Hematopoietic multipotent progenitor cell treated with erythropoietin and hydrocortisone succinate and interleukin-3 and kit ligand, for 17 days (in vitro differentiated cells): Measurements from ENCODE around the gene LMX1A.

Experiments used
- DNase-seq: peaks from one replicate; pipeline ENCODE4 v3.0.0-alpha.2; 2015; ENCODE audit warnings: low spot score

The LMX1A gene

DNA sequence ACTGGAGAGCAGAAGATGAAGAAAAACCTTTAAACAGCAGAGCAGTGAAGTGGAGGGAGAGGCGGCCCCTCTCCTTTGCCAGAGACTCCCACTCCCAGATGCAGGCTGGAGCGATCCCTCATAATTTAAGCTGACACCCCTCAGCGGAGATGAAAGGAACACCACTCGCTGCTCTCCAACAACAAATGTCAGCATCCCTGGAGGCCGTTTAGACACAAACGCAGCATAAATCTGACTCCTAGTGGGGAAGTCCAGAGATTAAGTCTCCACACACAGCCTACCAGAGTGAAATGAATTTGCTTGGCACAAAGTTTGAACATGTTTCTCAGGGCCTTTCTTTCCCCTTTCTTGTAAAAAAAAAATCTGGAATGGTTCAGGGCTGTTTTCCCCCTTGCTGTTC is 137.8 kb downstream of the LMX1A start:
- DNase-seq = no peak

DNA sequence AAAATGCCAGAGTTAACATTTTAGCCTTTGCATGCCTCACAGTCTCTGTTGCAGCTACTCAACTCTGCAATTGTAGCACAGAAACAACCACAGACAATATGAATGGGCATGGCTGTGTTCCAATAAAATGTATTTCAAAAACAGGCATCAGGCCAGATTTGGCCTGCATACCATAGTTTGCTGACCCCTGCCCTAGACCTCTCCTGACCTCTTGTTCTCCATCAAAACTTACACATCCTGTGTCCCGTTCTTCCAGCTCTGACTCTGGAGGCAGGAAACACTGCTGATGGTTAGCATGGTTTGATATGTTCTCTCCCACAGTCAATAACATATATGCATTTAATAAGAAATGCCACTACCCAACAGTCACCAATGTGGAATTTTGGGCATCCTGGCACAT is 138.6 kb downstream of the LMX1A start:
- no peak for DNase-seq

DNA sequence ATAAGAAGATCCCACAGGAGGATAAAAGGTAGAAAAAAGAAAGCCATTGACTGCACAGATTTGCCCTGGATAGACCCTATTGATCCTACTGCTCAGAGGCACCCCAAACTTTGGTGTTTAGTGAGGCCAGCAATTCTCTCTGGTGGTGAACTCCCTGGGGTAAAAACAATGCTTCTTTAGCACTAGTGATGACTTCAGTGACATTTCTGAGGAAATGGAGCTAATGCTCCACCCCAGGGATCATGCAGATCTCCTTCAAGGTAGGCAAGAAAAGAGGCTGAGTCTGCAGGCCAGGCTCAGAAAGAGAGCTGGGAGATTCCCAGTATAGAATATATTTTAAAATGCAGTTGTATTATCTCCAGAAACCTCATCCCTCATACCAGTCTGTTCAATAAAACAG is 140.3 kb downstream of the LMX1A start:
- no peak for DNase-seq

DNA sequence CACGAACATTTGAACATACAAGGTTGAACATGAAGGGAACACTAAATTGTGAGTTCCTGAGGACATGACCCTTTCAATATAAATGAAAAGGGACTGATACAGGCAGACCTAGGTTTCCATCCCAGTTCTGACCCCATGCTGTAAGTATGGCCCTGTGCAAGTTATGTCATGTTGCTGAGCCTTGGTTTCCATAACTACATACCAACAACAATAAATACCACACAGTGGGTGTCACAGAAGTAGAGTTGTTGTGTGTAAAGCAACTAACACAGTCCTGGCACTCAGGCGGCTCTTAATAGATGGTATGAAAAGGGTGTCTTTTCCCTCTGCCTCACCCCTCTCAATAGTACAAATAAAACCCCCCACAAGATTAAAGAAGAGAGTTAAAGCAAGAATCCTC is 140.8 kb downstream of the LMX1A start:
- no peak for DNase-seq

DNA sequence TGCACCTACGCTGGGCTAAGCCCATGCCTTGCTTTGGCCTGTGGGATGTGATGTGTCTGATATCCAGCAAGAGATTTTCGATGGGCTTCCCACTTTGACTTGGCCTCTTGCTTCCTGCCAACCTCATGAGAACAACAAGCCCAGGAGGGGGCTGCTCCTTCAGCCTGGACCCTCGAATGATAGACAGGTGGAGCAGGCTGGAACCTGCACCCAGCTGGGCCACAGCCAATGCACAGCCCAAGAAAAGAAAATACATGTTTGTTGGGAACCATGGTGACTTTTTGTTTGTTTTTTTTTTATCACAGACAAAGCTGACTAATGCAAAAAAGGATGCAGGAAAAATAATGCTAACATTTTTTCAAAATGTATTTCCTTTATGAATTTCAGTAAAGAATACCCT is 144.3 kb downstream of the LMX1A start:
- DNase-seq = no peak

DNA sequence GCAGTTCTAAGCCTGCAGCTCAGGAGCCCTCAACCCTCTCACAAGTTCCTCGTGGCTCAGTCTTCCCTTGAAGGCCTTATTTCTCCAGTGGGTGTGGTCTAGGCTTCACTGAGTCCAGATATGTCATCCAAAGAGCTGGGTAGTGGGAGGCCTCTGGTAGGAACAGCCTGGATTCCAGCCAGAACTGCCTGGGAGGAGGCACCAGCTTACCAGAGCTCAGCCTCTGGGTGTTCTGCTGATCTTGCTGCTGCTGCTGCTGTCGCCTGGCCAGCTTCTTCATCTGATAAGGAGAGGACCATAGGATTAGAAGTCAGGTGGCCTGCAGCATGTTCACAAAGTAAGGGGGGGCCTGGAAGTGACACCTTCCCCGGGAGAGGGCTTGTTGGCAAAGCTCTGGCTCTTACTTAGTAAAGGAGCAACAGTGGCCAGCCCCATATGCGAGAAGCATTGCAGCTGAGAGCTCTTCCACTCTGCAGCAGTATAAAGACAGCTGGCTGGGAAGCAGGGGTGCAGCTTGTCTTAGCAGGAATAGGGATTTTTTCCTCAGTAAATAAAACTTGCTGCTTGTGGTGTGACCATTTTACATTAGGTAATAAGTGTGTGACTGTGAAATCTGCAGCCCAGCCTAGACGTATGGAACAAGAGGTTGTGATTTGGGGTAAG is 148.5 kb downstream of the LMX1A start:
- DNase-seq = no peak

DNA sequence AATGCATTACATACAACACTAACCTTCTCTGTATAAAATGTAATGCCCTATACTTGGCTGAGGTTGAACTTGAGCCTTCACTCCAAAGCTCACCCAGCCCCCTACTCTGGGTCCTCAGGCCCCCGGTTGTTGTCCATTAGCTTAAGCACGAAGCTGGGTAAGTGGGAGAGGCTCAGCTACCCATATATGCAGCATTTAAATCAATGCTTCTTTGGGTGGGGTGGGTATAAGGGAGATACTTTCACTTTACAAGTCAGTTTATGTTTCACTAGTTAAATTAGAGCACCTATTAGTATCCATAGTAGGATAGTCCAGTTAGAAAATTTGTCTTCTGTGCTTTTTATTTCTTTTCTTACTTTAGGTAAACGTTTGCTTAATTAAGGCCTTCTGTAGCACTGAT is 151.4 kb downstream of the LMX1A start:
- no peak for DNase-seq

DNA sequence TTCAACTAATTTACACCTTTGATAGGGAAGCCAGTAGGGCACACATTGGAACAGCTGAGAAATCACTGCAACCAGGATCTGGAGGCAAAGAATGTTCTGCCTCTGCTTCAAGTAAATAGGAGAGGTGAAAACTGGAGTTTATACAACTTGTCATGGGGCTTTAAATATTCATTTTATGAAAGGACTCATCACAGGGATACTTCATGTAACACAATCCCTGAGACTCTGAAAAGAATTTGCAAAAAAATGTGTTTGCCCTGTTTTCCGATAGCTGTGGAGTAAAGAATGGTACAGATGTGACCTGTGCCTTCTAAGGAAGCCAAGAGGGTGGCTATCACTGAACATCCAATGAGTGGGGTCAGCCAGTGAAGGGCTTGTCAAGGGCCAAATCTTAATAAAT is 152.0 kb downstream of the LMX1A start:
- no peak for DNase-seq

DNA sequence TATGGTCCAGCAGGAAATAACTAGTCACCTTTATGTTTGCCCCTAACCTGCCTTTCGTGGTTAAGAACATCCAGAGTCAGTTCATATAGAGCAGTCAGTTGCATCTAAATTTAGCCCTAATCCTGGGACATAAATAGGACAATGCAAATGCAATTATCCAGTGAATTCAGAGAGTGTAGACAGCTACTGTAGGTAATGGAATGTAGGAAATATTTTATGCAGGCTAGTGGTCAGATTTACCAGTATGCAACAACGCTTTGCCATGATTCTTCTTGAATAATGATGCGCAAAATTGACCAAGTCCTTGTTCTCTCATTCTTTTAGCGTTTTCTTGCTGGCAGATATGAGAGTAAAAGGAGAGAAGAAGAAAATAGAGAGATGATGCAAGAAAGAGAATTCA is 165.4 kb downstream of the LMX1A start:
- no peak for DNase-seq

DNA sequence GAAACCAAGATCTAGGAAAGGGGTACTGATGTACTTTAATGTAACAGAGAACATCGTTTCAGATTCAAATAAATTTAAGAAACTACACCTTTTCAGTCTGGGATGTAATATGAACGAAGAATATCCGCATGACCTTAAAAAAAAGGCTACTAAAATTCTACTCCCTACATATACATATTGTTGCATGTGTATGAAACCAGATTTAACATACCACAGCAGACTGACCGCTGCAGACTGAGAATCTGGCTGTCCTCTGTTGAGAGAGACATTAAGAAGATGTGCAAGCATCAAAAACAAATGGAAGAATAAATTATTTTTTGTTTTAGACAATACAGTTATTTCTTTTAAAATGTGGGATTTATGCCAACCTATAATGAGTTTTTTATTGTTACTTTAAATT is 166.6 kb downstream of the LMX1A start:
- DNase-seq = no peak

DNA sequence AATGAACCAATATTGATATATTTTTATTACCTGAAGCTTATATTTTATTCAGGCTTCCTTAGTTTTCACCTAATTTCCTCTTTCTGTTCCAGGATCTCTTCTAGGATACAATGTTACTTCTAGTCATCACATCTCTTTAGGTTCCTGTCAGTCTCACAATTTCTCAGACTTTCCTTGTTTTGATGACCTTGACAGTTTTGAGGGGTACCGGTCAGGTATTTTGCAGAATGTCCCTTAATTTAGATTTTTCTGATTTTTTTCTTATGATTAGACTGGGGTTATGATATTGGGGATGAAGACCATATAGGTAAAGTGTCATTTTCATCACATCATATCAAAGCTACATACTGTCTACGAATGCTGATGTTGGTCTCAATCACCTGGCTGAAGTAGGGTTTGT is 167.5 kb downstream of the LMX1A start:
- DNase-seq = no peak

DNA sequence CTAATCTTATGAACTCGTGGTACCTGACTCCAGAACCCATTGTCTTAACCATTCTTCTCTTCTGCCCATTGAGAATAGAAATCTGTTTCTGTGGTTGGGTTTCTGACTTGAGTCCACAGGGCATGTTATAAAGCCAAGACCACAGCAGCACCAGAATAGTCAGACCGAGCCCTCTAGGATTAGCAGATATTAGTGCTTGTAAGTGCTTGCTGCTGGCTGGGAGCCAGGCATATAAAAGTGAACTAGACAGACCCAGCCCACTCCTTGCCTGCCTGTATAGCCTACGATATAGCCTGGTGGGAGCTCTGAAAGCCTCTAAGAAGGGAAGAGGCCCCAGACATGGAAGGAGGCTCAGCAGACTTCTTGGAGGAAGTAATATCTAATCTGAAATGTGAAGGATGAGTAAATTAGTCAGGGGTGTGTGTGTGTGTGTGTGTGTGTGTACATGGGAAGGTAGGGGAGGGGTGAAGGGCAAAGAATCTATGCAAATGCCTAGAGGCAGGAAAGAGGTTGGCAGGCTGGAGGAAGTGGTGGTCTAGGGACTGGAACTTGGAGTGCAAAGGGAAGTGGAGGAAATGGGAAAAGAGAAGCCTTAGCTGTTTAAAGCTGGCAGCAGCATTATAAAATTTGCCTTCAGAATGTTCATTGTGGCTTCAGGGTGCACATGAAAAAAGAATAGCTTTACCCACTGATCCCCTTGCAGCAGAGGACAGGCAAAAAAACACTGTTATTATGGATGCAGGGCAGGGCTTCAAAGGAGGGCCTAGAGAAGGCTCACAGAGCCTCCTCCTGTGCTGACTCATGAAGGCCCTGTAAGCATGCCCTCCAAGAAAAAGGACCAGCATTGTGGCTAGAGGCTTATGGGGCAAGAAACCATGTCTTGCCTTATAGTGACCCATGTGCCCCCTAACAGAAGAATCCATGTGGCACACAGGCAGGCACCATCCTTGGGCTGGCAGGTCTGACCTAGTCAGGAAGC is 169.2 kb downstream of the LMX1A start:
- DNase-seq = no peak

DNA sequence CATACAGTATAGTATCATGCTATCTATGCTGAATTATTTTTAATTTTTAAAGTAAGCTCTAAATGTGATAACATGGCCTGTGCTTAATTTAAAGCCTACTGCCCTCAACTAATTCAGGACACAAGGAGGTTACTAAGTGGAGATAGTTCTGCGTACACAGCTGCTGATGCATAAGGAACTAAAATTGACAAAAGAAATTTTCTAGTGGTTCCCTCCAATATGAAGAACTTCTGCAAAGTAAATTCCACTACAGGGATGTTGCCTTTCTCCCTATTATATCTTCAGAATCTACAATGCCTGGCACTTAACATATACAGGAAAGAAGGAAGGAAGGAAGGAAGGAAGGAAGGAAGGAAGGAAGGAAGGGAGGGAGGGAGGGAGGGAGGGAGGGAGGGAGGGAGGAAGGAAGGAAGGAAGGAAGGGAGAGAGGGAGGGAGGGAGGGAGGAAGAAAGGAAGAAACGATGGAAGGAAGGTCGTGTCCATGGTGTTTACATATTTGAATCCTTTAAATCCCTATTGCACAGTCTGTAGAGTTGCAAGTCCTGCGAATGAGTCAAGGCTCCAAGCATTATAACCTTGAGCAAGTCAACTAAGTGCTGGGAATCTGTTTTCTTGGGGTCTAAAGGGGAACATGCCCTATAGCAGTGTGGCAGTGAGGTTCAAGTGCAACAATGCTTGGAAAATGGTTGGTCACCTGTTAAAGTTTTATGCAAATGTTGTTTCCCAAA is 171.2 kb downstream of the LMX1A start:
- no peak for DNase-seq

DNA sequence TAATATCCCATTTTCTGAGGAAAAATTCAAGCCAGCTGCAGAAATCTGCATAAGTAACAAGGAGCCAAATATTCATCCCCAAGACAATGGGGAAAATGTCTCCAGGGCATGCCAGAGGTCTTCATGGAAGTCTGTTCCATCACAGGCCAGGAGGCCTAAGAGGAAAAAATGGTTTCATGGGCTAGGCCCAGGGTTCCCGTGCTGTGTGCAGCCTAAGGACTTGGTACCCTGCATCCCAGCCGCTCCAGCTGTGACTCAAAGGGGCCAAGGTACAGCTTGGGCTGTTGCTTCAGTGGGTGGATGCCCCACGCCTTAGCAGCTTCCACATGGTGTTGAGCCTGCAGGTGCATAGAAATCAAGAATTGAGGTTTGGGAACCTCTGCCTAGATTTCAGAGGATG is 173.5 kb downstream of the LMX1A start:
- no peak for DNase-seq

DNA sequence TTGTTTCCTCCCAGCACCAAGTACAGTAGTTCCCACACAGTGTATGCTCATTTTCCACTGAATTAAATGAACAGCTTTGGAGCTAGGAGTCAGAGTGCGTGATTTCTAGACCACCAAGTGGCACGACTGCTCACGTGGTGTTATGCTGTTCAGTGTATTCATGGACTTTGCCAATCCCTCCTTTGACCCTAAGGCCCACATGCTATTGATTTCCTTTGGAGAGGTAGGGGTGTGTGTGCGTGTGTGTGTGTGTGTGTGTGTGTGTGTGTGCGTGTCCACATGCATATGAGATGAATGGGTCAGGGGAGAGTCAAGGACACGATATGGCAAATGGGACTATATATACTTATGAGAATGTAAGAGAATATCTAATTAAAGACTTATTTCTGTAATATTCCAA is 177.2 kb downstream of the LMX1A start:
- DNase-seq = no peak

DNA sequence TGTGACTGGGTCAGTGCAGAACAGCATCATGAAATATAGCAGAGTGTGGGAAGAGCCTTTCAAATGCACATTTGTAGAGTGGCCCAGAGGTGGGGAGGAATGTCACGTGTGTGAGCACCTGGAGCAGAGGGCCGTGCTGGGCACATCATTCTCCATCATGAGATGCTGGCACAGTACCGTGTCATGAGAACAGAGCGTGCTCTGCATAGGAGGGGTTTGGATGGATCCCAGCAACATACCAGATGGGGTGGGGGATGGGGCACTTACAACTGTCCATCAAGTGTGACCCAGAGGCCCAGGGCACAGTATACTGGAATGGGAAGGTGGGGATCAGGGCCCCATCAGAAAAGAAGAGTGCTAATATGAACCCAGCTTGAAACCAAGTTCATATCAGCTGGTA is 182.0 kb downstream of the LMX1A start:
- no peak for DNase-seq

DNA sequence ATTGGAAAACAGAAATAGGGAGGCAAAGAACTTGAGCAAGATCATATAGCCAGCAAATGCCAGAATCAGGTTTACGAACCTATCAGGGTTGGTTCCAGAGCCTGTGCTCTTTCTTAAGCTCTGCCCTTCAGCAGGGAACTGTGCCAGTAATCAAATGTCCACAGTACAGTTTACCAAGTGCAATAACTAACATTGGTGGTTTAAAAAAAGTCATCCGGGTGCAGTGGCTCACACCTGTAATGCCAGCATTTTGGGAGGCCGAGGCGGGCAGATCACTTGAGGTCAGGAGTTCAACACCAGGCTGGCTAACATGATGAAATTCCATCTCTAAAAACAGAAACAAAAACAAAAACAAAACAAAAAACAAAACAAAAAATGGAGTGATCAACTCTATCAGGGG is 182.7 kb downstream of the LMX1A start:
- no peak for DNase-seq

DNA sequence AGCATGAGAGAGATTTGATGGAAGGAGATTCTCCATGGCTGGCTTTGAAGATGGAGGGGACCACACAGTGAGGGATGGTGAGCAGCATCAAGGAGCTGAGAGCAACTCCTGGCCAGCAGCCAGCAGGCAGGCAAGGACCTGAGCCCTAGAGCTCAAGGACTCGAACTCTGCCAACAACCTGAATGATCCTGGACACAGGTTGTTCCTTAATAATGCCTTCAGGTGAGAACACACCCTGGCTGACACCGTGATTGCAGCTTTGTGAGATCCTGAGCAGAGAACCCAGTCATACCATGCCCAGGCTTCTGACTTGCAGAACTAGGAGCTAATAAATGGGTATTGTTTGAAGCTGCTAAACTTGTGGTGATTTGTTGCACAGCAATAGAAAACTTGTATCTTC is 183.1 kb downstream of the LMX1A start:
- DNase-seq = no peak

DNA sequence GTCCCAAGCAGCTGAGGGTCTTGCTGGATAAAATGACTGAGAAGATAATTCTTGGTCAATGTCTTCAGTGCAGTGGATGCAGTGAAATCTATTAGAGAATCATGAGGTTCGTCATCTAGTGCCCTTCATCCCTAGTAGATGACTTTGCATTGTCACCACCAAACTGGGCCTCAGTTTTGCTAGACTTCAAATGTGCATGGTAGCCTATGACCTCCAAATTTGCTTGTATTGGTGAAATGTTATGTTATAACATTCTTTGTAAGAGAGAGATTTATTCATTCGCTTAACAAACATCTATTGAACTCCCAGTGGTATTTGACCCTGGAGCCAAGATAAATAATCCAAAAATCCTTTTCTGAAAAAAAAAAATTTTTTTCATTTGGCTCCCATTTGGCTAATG is 183.8 kb downstream of the LMX1A start:
- DNase-seq = no peak

DNA sequence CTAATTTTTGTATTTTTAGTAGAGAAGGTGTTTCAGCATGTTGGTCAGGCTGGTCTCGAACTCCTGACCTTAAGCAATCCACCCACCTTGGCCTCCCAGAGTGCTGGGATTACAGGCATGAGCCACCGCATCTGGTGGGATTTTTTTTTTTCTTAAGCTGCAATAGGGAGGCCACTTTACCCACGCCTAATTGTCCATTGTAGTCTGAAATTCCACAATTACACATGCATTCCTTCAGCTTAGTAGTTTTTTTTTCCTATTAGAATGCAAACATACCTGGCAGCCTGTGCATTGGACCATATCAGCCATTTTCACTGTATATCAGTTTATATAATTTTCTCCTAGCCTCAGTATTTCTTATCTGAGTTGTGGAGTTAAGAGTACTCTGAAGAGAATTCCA is 186.8 kb downstream of the LMX1A start:
- DNase-seq = no peak

DNA sequence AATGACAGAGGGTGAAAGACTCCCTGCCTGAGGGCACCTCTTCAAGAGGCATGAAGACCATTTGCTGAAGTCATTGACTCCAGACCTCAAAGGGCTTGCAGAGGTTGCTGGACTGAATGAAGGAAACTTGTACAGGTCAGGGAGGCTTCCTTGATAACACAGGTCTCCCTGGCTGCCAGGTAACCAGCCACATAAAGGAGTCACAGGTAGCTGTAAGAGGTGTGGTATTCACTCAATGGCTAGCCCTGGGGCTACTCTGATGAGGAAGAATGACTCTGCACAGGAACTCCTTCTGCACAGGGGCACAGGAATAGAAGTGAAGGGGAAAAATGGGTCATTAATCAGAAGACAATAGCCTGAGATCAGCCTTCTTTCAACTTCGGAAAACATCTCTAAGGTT is 187.5 kb downstream of the LMX1A start:
- DNase-seq = no peak

DNA sequence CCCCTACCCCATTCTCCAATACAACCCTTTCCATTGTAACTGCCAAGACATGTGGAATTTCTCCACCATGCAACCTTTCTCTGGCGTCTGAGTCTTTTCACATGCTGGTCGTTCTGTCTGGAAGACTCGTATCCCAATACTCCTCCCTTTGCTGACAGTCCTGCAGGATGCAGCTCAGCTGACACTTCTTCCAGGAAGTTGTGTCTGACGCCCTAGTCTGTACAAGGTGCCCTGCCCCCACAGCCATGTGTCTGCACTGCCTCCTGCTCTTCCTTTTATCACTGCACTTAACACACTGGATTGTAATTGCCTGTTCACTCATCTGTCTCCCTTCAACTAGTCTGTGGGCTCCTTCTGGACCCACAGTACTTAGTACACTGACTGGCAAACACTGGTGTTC is 188.0 kb downstream of the LMX1A start:
- no peak for DNase-seq

DNA sequence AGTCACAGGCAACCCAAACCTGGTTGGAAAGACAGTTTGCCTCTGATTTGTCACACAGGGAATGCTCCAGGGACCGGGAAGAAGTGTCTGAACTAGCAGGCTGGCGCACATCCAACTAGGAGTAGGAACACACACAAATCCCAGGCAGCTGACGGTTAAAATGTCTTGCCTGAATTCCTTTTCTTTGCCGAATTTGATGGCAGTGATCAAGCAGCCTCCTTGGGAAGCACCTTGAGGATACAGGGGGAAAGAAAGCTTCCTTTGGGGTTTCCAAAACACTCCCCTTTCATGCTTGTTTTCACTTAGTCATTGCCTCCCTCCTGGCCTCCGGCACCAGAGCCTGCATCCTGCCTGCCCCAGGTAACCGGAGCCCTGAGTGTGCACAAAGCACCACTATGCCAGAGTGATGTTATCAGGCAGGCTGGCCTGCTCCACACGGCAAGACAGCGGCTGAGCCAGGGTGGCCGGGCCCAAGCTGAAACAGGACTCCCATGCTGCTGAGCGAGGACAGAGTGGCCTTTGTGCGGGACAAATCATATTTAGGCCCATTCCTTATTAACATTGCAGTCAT is 193.8 kb downstream of the LMX1A start:
- DNase-seq = no peak
